Esophagus squamous epithelium (tissue), 4 donors: ENCODE results near the gene CHRNA5.

Source experiments
- POLR2A ChIP-seq, 4 donors: fragments of 450-650 bp; IDR thresholded peaks; one replicate each; pipeline ENCODE4 v1.6.1; 2017; ENCODE audit warnings: antibody characterized with exemption in 4 of 4, mild to moderate bottlenecking in 4 of 4, moderate library complexity in 3 of 4
- TF ChIP-seq, protein P1 (sequence below), 6 experiments: fragments of 450-650 bp in 4 of 6; fragments of 200-600 bp in 2 of 6; sonication (generic) in 2 of 6; IDR thresholded peaks; one replicate each; pipeline ENCODE4 v1.5.1; 2016 to 2019; ENCODE audit warnings: antibody characterized with exemption in 6 of 6, mild to moderate bottlenecking in 4 of 6, moderate library complexity in 4 of 6

DNA sequence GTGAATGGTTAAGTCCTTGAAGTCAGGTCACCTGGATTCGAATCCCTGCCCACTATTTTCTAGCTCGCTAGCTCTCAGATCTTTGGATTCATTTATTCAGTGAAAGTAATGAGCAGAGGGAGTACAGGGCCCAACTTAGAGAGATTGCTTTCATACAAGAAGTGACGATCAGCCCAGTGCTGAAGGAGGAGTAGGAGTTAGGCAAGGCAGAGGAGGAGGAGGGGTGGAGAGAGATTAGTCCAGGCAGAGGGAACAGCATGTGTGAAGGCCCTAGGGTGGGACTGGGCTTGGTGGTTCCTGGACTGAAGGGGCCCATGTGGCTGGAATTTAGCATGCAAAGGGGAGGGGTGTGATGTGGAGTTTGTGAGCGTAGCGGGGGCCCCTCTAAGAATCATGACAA is 3.8 kb upstream of the CHRNA5 start:
- TF ChIP-seq, protein P1, sequence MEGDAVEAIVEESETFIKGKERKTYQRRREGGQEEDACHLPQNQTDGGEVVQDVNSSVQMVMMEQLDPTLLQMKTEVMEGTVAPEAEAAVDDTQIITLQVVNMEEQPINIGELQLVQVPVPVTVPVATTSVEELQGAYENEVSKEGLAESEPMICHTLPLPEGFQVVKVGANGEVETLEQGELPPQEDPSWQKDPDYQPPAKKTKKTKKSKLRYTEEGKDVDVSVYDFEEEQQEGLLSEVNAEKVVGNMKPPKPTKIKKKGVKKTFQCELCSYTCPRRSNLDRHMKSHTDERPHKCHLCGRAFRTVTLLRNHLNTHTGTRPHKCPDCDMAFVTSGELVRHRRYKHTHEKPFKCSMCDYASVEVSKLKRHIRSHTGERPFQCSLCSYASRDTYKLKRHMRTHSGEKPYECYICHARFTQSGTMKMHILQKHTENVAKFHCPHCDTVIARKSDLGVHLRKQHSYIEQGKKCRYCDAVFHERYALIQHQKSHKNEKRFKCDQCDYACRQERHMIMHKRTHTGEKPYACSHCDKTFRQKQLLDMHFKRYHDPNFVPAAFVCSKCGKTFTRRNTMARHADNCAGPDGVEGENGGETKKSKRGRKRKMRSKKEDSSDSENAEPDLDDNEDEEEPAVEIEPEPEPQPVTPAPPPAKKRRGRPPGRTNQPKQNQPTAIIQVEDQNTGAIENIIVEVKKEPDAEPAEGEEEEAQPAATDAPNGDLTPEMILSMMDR (IDR thresholded peaks at IDR 0.05), result no peak
- no peak for TF ChIP-seq POLR2A (IDR thresholded peaks at IDR 0.05)
